Loucy (cell line): ENCODE results near the gene TMEM121.

Source experiments
- CTCF ChIP-seq: fragments of 200-600 bp; sonication (generic); conservative IDR thresholded peaks from 2 replicates; pipeline ENCODE4 v1.5.1; 2014; ENCODE audit warnings: mild to moderate bottlenecking, antibody characterized with exemption, low read length
- EZH2phosphoT487 ChIP-seq: fragments of 200-600 bp; IDR thresholded peaks from 2 replicates; pipeline ENCODE4 v1.6.1; 2018; ENCODE audit warnings: antibody characterized with exemption, mild to moderate bottlenecking, moderate library complexity, borderline replicate concordance

GRCh38 chr14:105530285-105531087, 4.1 kb downstream of the TMEM121 start:
- no peak for TF ChIP-seq CTCF
- TF ChIP-seq EZH2phosphoT487 = no peak
